SK-N-SH treated with all-trans-retinoic acid at 6 μM for 48 hours (cell line): Measurements from ENCODE around the gene PDIA4.

ENCODE experiments used
- ARNTL ChIP-seq: fragments of 450-650 bp; formaldehyde crosslinking; IDR thresholded peaks from 2 replicates; pipeline ENCODE4 v1.5.0; 2020; ENCODE audit warnings: low read depth, mild to moderate bottlenecking, moderate library complexity, borderline replicate concordance
- BACH2 ChIP-seq: fragments of 250-450 bp; sonication (Bioruptor Pico); IDR thresholded peaks from 2 replicates; pipeline ENCODE4 v1.9.0; 2021; ENCODE audit warnings: mild to moderate bottlenecking, borderline replicate concordance
- GLIS3 ChIP-seq: fragments of 250-450 bp; sonication (Bioruptor Pico); IDR thresholded peaks from 2 replicates; pipeline ENCODE4 v1.5.0; 2020; ENCODE audit warnings: mild to moderate bottlenecking, moderate library complexity
- ISL1 ChIP-seq: fragments of 250-450 bp; sonication (Bioruptor Pico); IDR thresholded peaks from 2 replicates; pipeline ENCODE4 v2.1.2; 2022; ENCODE audit warnings: mild to moderate bottlenecking, moderate library complexity
- PPARA ChIP-seq: fragments of 250-450 bp; sonication (Bioruptor Pico); IDR thresholded peaks from 2 replicates; pipeline ENCODE4 v1.5.0; 2020; ENCODE audit warnings: mild to moderate bottlenecking, borderline replicate concordance
- RARB ChIP-seq: fragments of 250-450 bp; sonication (Bioruptor Pico); IDR thresholded peaks from 2 replicates; pipeline ENCODE4 v1.8.0; 2021; ENCODE audit warnings: mild to moderate bottlenecking, moderate library complexity
- TCF4 ChIP-seq: fragments of 250-450 bp; sonication (Bioruptor Pico); IDR thresholded peaks from 2 replicates; pipeline ENCODE4 v1.8.0; 2021; ENCODE audit warnings: mild to moderate bottlenecking, moderate library complexity, borderline replicate concordance
- ZFP3 ChIP-seq: fragments of 250-450 bp; sonication (Bioruptor Pico); IDR thresholded peaks from 2 replicates; pipeline ENCODE4 v1.5.0; 2020; ENCODE audit warnings: mild to moderate bottlenecking, moderate library complexity
- ZFP30 ChIP-seq: fragments of 450-650 bp; formaldehyde crosslinking; IDR thresholded peaks from 2 replicates; pipeline ENCODE4 v1.5.0; 2022; ENCODE audit warnings: mild to moderate bottlenecking, moderate library complexity
- ZNF70 ChIP-seq: fragments of 450-650 bp; formaldehyde crosslinking; IDR thresholded peaks from 2 replicates; pipeline ENCODE4 v1.5.0; 2020; ENCODE audit warnings: mild to moderate bottlenecking, moderate library complexity
- ZNF8 ChIP-seq: fragments of 450-650 bp; formaldehyde crosslinking; IDR thresholded peaks from 2 replicates; pipeline ENCODE4 v1.5.0; 2020; ENCODE audit warnings: mild to moderate bottlenecking, moderate library complexity
- TF ChIP-seq, protein P1 (sequence below): fragments of 250-450 bp; sonication (Bioruptor Pico); IDR thresholded peaks from 2 replicates; pipeline ENCODE4 v1.8.0; 2020; ENCODE audit warnings: mild to moderate bottlenecking, moderate library complexity, borderline replicate concordance
- TF ChIP-seq, protein P2 (sequence below): fragments of 250-450 bp; sonication (Bioruptor Pico); IDR thresholded peaks from 2 replicates; pipeline ENCODE4 v1.5.1; 2020; ENCODE audit warnings: low read depth, mild to moderate bottlenecking, moderate library complexity

DNA sequence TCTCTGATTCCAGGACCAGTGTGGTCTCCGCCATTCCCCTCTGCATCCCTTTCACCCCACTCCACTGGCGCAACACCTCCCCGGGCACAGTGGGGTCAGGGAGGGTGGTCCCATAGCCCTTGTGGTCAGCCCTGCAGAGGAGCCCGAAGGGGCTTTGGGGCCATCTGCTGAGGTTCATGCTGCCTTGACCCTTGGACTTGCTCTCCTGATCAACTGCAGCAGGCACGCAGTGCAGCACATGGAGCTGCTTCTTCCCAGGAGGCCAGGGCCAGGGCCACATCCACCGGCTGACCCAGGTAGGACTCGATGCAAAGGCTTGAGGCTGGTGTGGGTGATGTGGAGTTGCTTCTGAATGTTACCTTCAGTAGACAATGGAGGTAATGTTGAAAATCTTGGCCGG, 35.1 kb downstream of the PDIA4 start:
- TF ChIP-seq ARNTL (CRISPR knock-in tag): no peak
- no peak for TF ChIP-seq ZNF8 (CRISPR knock-in tag)
- TF ChIP-seq, protein P1, sequence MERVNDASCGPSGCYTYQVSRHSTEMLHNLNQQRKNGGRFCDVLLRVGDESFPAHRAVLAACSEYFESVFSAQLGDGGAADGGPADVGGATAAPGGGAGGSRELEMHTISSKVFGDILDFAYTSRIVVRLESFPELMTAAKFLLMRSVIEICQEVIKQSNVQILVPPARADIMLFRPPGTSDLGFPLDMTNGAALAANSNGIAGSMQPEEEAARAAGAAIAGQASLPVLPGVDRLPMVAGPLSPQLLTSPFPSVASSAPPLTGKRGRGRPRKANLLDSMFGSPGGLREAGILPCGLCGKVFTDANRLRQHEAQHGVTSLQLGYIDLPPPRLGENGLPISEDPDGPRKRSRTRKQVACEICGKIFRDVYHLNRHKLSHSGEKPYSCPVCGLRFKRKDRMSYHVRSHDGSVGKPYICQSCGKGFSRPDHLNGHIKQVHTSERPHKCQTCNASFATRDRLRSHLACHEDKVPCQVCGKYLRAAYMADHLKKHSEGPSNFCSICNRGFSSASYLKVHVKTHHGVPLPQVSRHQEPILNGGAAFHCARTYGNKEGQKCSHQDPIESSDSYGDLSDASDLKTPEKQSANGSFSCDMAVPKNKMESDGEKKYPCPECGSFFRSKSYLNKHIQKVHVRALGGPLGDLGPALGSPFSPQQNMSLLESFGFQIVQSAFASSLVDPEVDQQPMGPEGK: no peak
- TF ChIP-seq RARB: no peak
- TF ChIP-seq, protein P2, sequence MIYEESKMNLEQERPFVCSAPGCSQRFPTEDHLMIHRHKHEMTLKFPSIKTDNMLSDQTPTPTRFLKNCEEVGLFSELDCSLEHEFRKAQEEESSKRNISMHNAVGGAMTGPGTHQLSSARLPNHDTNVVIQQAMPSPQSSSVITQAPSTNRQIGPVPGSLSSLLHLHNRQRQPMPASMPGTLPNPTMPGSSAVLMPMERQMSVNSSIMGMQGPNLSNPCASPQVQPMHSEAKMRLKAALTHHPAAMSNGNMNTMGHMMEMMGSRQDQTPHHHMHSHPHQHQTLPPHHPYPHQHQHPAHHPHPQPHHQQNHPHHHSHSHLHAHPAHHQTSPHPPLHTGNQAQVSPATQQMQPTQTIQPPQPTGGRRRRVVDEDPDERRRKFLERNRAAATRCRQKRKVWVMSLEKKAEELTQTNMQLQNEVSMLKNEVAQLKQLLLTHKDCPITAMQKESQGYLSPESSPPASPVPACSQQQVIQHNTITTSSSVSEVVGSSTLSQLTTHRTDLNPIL (CRISPR knock-in tag): no peak
- TF ChIP-seq TCF4 (CRISPR knock-in tag): no peak
- no peak for TF ChIP-seq ISL1 (CRISPR knock-in tag)
- TF ChIP-seq ZFP3: no peak
- no peak for TF ChIP-seq ZNF70 (CRISPR knock-in tag)
- no peak for TF ChIP-seq BACH2
- no peak for TF ChIP-seq PPARA
- no peak for TF ChIP-seq ZFP30 (CRISPR knock-in tag)
- no peak for TF ChIP-seq GLIS3 (CRISPR knock-in tag)
